Stimulated activated naive CD8-positive, alpha-beta T cell treated with anti-CD3 and anti-CD28 coated beads, Interleukin-15, Interleukin-2, amounts not matched to agents 100 U/mL and 50 U/mL, for 24 hours (primary cell): ENCODE results near the gene ERO1A.
A peak's percentile ranks its signal among the peaks of the same experiment; 100 is the strongest.
"Not testable (repeated sequence)": the region's sequence is repeated elsewhere in the genome, so short reads cannot be mapped to it uniquely, and the experiment has no call there.

Experiments used
- ATAC-seq: fragments of 150-1000 bp; cut with Tn5 transposase; one replicate; pipeline ENCODE4 v1.10.0; 2021
- DNase-seq: peaks from one replicate; pipeline ENCODE4 v3.0.0; 2021

The ERO1A gene, protein sequence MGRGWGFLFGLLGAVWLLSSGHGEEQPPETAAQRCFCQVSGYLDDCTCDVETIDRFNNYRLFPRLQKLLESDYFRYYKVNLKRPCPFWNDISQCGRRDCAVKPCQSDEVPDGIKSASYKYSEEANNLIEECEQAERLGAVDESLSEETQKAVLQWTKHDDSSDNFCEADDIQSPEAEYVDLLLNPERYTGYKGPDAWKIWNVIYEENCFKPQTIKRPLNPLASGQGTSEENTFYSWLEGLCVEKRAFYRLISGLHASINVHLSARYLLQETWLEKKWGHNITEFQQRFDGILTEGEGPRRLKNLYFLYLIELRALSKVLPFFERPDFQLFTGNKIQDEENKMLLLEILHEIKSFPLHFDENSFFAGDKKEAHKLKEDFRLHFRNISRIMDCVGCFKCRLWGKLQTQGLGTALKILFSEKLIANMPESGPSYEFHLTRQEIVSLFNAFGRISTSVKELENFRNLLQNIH

DNA sequence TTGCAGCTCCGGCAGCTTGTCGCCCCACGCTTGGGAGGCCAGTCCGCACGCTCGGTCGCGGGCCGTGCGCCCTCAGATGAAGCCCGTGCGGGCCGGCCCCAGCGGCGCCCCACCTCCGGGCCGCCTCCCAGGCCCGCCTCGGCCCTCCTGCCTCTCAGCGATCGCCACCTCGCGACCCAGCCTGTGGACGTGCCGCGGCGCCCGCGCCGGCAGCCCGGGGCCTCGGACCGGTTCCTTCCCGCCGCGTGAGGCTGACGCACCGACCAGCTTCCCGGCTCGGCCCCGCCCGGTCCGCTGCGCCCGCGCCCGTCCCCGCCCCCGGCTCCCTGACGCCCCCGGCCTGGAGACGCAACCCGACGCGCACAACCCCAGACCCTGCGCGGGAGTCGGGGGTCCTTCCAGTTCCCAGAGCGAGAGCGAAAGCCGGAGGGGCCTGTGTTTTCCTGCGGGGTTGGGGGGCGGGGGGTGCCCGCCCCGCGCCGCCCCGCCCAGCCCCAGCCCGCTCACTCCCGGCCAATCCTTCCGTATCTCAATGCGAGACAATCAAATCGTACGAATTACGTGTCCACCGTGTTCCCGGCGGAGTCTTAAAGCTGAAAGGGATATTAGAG lies at the start of gene ERO1A:
Gene ERO1A (minus strand): TSS at position 78 of the 611 bp plus-strand sequence. CDS start 77 bp downstream, at position 1.
- ATAC-seq (peak; percentile 83), DNase-seq (peak; percentile 84)

DNA sequence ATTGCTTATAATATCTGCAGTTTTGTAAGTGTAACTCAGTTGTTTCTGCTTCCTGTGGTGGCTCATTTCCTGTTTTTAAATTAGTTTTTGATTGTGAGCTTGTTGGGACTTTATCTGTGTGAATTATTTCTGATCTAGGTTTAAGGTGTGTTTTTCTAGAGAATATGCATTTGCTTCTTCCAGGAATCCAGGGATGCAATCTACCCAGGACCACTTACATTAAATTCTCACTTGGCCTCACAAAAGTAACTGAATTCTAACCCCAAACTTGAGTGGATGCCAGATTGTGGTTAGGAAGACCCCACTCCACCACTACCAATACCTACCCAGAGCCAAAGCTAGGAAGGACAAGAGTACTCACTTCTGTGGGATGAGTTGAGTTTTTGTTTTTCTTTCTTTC lies 46.5 kb upstream of the ERO1A start:
- no peak for DNase-seq
- peak; percentile 33 for ATAC-seq

DNA sequence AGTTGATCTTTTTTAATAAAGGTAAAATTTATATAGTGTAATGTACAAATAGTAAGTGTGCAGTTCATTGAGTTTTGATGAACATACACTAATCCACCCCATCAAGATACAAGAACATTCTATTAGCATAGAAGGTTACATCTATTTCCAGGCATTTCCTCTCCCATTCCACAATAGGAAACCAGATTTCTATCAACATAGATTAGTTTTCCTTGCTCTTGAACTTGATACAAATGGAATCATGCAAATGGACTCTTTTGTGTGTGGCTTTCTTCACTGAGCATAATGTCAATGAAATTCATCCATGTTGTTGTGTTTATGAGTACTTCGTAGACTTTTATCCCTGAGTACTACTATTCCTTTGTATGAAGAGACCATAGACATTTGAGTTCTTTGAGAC lies 45.4 kb upstream of the ERO1A start:
- no peak for DNase-seq
- no peak for ATAC-seq

DNA sequence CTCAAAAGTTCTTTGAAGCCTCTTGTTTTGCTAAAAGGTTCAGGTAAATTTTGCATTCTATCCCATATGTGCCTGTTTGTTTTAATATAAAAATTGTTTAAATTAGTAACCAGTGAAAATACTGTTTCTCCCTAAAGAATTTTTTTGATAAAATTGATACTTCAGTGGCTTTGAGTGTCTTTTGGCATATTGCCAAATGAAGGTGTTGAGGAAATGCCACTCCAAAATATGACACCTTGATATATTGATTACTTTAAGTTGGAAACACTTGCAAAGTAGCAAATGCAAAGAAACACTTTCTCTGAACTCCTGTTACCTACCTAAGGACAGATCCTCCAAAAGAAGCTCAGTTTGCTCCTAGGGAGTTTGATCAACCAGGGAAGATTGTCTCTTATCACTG lies 43.1 kb upstream of the ERO1A start:
- no peak for DNase-seq
- no peak for ATAC-seq

DNA sequence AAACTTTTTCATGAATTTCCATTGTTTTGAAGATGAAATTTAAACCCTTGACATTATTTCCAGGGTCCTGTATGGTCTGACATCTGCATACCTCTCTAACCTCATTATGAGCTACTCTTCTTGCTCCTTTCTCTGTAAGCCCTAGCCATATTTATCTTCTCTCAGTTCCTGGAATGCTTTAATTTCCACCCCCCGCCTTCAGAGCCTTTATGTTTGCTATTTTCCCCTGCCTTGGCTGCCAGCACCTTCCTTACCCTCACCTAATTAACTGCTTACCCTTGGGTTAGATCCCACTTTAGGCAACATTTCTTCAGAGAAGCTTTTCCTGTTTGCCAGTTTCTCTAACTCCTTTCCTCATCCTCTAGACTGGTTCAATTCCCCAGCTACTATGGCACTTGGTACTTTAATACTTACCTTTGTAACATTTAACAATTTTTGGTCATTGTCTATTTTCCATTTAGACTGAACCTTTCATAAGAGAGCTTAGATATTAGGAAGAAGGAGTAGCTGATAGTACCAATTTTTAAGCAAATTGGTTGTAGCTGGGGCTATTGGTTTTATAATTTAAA lies 40.6 kb upstream of the ERO1A start:
- ATAC-seq (no peak), DNase-seq (no peak)

DNA sequence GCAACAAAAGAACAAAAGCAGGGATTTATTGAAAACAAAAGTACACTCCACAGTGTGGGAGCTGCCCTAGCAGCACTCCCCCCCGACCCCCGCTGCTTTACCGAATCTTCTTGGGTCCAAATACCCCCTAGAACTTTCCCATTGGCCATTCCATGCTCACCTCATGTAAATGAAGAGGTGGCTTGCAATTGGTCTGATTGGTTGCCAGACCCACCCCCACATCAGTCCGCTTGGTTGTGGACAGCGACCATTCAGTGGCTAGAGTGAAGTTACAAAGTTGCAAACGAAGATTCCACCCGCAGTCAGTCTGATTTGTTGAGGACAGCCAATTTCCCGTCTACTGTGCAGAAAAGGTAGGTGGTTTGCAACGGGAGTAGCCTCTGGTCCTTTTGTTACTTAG lies 38.5 kb upstream of the ERO1A start:
- ATAC-seq = no peak

DNA sequence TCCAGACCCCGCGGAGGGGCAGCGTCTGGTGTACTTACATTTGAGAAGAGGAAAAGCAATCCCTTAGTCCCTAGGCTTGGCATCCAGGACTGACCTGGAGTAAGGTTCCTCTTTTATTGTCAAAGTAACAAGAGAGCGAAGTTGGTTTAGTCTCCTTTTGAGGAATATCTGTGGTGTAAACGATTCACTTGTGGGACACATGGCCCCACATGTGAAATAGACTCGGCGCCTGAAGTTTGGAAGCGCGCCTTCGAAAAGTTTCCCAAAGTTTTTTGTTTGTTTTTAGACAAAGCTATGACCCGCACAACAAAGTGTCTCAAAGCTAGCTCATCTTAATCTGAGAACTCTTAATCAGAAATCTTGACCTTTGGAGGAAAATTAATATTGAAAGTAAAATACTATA lies 35.4 kb upstream of the ERO1A start:
- no peak for ATAC-seq
- no peak for DNase-seq

More for the DNA sequence above, 38.5 kb upstream of the ERO1A start:
- no peak for DNase-seq

DNA sequence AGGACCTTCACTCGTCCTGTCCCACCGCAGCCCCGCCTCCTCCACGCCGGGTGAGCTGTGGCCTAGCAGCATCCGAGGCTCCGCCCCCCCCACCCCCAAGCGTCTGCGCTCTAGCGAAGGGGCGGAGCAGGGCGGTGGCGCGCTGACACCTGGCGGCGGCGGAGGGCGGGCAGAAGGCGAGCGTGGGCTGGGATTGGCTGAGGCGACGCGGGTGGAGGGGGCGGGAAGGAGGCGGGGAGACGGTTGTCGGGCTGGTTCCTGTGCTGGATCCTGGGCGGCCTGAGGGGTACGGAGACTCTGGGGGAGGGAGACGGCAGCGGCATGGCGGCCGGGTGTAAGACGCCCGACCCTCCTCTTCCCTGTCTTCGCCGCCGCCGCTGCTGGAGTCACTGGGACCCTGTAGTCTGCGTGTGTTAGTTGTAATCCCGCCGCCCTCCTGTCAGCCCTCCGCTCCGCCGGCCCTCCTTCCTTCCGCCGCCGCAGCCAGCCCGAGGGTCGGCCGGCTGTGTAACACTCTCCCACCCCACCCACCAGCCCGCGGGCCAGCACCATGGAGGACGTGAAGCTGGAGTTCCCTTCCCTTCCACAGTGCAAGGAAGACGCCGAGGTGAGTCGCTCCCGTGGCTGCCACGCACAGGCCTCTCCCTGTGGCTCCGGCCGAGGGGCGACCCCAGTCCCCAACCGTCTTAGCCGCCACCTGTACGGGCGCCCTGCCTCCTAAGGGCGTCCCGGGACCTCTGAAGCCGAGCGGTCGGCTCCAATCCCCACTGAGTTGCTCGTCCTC lies 34.8 kb upstream of the ERO1A start, which contains the start of gene STYX:
Gene STYX (plus strand): TSS at position 242 of the 784 bp plus-strand sequence. CDS start 309 bp downstream, at position 551.
- ATAC-seq = peak; percentile 98
- DNase-seq = peak; percentile 100

DNA sequence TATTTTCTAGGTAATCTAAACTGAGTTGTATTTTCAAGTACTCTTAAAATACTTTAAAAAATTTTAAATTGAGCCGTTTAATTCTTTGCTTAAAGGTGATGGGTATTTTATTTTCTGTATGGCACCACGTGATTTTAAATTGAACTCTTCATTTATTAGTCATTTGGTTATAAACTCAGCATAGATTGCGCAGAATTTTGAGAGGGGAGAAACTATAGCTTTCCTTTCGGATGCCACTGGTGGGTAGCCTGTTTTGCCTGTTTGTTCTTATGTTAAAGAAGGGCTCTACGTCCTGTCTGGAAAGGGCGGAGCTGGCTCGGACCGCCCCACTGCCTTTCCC lies 34.2 kb upstream of the ERO1A start:
- ATAC-seq (no peak), DNase-seq (no peak)

DNA sequence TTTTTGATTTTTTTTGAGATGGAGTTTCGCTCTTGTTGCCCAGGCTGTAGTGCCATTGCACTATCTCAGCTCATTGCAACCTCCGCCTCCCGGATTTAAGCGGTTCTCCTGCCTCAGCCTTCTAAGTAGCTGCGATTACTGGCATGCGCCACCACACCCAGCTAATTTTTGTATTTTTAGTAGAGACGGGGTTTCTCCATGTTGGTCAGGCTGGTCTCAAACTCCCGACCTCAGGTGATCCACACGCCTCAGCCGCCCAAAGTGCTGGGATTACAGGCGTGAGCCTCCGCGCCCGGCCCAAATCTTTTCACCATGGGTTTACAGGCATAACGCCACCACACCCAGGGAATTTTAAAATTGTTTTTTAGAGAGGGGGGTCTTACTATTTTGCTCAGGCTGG lies 33.7 kb upstream of the ERO1A start:
- not testable (repeated sequence) for ATAC-seq, DNase-seq

DNA sequence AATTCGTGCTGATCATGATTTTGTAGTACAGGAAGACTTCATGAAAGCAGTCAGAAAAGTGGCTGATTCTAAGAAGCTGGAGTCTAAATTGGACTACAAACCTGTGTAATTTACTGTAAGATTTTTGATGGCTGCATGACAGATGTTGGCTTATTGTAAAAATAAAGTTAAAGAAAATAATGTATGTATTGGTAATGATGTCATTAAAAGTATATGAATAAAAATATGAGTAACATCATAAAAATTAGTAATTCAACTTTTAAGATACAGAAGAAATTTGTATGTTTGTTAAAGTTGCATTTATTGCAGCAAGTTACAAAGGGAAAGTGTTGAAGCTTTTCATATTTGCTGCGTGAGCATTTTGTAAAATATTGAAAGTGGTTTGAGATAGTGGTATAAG lies 32.2 kb upstream of the ERO1A start:
- not testable (repeated sequence) for ATAC-seq, DNase-seq

DNA sequence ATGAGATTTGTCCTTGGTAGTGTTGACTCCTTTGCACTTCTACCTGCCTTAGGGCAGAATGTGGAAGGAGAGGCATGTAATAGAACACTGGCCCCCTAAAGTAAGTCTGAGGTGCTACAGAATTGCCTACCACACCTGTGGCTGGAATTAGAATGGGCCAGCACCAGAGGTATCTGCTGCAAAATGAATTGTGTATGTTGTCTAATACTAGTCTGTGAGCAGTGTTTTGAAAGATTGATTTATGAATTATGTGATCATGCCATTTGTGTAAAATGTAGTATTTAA lies 28.9 kb upstream of the ERO1A start:
- ATAC-seq = no peak
- DNase-seq = no peak

DNA sequence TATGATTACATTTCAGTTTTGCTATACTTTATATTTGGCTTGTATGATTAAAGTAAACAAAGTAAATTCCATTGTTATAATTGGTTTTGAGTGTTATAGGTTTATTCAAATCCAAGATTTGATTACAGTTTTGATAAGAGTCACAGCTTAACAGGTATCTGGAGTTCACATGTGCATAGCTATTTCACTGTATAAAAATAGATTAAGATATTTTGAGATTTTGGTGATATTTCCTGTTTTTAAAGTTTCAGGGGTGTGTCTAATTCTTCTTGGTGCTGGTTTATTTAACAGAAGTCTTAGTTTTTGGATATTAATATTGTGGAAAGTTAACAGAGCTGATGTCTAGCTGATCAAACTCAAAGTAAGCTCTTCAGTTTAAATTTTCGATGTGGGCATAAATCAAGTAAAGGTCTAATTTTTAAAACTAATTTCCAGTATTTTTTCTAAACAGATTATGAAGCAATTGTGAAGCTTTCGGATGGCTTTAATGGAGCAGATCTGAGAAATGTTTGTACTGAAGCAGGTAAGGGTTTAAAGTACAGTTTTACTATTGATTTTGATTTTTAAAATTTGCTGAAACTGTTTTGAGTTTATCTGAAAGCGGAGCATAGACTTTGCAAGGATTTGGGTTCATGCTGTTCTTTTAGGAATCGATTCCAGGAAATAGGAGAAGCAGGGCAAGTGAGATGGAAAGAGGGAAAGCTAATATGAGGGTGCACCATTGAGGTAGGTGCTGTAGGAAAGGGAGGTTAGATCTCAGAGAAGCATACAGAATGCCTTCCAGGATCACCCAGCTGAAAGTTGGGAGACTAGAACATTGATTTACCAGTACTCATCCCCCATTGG lies 28.4 kb upstream of the ERO1A start:
- DNase-seq = no peak

DNA sequence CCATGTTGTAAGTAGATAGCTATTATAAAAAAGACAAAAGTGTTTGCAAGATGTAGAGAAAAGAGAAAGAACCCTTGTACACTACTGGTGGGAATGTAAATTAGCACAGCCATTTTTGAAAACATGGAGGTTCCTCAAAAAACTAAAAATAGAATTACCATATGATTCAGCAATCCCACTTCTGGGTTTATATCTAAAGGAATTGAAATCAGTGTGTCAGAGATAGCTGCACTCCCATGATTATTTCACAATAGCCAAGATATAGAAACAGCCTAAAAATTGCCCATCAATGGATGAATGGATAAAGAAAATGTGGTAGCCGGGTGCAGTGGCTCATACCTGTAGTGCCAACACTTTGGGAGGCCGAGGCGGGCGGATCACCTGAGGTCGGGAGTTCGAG lies 20.8 kb upstream of the ERO1A start:
- ATAC-seq (no peak), DNase-seq (no peak)

More for the DNA sequence above, 28.4 kb upstream of the ERO1A start:
- ATAC-seq = no peak

DNA sequence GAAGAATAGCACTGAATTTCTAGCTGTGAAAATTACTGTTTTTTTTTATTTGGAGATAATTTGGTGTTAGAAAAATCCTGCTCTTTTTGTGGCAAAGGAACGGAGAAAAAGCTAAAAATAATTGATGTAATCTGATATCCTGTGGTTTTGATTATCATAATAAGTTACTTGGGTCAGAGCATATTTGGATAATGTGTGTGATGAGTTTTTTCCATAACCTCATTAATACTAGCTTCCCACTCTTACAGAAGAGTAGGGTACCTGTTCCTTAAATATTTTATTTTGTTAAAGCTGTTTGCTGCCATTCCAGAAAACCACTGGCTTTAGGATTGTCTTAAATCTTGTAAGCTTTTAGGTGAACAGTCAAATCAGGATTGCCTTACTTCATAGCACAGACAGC lies 16.3 kb upstream of the ERO1A start:
- no peak for DNase-seq

DNA sequence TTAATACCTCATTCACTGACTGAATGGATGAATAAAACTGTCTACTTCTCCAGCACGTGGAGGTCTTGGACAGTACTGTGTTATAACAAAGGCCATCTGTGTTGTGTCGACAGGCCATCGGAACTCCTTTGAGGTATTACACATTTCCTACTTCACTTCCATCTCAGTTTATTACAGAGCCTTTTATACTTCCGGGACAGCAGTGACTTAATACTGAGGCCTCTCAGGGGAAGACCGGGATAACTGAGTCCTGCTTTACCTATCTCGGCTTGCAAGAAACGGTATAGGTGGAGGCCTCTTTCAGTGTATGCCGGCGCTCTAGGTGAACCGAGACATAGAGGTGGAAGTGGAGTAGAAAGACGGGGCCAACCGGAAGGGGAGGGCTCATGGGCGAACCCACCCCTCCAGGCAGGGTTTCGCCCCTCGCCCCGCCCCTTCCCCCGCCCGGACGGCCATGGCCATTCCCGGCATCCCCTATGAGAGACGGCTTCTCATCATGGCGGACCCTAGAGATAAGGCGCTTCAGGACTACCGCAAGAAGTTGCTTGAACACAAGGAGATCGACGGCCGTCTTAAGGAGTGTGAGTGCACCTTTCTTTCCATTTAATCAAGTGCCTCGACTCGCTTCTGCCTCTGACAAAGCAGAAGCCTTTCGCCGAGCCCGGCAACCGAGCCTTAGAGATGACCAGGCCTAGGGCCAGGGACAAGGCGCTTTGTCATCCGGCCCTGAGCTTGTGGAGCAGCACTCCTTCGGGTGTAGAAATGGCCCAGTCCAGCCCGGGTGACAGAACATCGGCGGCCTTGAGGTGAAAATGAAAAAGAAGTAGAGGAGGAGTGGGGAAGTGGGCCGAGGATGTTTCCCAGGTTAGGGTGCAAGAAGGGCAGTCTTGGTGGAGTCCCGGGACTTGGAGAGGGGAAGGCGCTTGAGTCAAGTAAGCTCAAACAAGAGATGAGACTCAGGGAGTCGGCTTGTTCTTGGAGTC lies 11.7 kb upstream of the ERO1A start, which contains the start of gene PSMC6:
Gene PSMC6 (plus strand): TSS at position 477 of the 983 bp plus-strand sequence. CDS start 20 bp downstream, at position 497.
- ATAC-seq = peak; percentile 99
- DNase-seq = peak; percentile 98

More for the DNA sequence above, 16.3 kb upstream of the ERO1A start:
- no peak for ATAC-seq

DNA sequence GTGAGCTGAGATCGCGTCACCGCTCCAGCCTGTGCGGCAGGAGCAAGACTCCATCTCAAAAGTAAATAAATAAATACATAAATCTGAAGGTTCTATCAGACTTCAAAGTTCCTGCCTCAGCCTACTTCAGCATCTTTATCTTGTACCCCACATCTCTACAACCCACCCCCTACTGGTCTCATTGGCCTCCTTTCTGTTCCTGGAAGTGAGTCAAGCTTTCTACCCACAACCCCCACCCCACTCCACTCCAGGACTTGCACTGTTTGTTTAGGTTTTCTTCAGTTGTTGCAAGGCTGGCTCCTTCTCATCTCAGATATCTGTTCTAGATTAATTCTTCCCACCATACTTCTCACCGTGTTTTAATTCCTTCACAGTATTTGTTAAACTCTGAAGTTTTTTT lies 10.9 kb upstream of the ERO1A start:
- ATAC-seq (peak; percentile 70), DNase-seq (peak; percentile 53)

DNA sequence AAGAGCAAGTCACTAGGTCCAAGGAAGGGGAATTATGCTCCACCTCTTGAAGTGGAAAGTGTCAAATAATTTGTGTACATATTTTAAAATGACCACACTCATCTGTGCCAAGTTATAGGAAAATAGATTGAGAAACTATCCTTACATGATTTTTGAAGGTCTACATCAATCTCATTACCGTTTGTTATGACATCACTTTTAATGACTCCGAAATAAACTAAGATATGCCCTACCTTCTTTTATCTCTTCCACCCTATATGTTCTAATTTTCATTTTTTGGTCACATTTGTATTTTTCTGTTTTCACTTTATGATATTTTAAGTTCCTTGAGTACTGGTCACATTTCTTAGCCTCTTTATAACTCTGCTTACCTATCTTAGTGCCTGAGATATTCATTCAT lies 8.3 kb upstream of the ERO1A start:
- DNase-seq (no peak), ATAC-seq (no peak)

DNA sequence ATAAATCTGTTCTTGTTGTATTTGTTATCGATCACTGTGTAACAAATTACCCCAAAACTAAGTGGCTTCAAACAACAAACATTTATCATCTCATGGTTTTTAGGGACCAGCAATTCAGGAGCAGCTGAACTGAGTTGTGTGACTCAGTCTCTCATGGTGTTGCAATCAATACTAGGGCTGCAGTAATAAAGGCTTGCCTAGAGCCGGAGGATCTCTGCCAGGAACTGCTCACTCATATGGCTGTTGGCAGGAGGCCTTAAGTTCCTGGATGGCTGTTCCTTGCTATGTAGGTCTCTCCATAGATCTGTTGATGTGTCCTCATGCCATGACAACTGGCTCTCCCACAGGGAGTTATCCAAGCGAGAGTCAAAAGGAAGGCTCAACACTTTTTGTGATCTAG lies 7.9 kb upstream of the ERO1A start:
- no peak for DNase-seq
- no peak for ATAC-seq

DNA sequence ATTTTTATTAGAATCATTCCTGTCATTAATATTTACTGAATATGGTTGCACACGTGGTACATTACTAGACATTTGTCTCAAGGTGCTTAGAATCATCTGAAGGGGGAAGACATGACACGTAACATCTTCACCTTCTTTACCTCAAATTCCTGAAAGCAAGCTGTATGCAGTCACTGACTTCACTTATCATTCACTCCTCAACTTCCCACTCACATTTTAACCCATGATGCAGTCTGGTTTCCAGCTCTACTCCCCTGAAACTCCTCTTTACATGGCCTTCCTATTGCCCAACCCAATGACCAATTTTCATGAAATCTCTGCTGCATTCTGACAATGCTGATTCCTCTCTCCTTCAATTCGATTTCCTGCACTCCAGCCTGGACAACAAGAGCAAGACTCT lies 5.9 kb upstream of the ERO1A start:
- ATAC-seq (no peak), DNase-seq (no peak)
